Kasumi-1 (cell line): ENCODE results near the gene BCL2.
A peak's percentile ranks its signal among the peaks of the same experiment; 100 is the strongest.

Experiments used
- DNase-seq, 2 experiments: peaks; one replicate each; lab custom pipeline; 2025; lab: John Stamatoyannopoulos, UW

The BCL2 gene

DNA sequence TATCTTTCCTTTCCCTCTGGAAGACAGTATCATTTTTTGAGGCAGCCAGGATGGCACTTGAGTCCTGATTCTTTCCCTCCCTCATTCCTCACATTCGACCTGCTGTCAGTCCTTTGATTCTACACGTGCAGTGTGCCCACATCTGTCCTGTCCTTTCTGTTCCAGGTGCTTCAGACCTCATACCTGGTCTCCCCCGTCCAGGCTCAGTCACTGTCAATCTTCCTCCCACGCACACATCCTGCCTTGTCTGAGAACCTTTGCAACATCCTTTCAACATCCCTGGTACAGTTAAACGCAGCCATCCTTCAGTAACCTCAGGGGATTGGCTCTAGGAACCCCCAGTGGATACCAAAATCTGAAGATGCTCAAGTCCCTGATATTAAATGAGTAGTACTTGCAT, 10.1 kb downstream of the BCL2 start:
- no peak for DNase-seq

DNA sequence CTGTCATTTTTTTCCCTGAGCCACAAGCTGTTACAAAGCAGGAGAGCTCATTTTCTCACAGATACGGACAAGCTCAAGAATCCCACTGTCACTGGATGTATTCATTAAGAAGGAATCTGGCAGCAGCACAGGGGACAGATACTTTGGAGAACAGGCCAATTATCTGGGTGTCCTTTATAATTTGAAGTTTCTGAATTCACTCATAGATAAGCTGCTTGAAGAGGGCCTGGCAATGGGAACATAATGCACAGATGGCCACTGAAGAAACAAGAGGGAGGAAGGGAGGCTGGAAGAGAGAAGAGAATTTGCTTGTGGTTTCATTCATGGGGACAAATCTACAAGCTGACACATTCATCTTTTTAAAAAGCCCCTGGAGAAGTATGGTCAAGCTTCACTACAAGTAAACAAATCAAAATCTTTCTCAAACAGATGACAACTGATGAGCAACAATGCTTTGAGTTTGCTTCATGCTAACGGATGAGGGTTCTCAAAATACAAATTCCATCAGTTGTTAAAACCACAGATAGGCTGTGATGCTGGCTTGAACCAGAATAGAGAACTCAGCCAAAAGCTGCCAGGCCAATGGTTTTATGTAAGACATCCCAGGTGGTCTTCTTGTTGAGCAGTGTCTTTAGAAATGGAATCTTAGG, 11.9 kb downstream of the BCL2 start:
- DNase-seq: no peak

DNA sequence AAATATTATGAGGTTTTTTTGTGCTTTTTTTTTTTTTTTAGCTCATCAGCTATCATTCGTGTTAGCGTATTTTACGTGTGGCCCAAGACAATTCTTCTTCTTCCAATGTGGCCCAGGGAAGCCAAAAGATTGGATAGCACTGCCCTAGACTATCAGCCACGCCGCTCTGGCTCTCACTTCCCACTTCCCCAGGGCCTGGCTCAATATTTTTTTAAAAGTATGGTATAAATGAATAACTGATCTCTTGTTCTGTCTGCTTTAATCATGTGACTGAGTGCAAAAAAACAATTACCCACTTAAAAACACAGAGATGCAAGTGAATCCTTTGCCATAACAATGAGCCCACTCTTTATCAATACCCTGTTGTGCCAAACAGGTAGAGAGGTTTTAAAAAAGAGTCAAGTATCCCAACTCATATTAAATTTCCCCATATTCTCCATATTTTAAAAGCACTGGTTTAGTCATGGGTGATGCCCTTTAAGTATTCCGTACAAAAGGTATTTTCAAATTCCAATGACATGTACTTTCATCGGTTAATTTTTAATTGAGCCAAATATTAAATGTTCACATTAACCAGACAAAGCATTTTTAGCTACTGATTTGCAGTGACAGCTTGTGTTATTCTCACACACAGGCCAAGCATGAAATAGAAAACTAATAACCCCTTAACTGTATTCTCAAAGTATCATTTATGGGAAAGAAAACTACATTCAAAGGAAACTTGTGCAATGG, 12.6 kb downstream of the BCL2 start:
- no peak for DNase-seq

DNA sequence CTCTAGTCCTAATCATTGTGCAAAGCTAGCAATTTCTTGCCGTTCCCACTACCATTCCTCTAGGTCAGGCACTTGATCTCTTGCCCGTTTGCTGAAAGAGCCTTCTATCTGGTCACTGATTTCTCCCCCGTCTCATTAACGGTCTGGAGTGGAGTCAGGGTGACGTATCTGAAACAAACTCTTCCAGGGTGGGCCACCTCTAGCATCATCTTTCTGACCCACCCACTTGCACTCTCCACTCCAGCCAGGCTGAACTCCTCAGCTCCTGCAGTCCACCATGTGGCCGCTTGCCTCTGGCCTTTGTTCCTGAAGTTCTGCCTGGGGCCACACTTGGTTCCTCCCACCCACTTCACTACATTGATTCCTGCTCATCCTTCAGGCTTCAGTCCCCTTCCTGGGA, 13.3 kb downstream of the BCL2 start:
- DNase-seq: no peak

DNA sequence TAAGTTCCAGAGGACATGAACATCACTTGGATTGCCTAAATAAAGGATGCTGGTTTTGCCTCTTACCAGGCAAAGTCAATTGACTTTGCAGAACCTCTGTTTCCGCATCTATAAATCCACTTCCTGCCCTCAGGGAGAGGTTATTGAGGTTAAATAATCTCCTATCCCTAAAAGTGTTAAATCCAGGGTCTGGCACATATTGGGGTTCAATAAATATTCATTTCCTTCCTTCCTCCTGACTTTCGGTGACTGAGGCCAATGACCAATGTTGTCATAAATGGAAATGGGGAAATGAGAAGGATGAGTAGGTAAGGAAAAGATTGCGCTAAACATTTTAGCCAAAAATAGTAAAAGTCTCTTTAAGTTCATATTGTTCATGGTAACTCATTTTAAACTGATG, 16.0 kb downstream of the BCL2 start:
- DNase-seq: no peak

DNA sequence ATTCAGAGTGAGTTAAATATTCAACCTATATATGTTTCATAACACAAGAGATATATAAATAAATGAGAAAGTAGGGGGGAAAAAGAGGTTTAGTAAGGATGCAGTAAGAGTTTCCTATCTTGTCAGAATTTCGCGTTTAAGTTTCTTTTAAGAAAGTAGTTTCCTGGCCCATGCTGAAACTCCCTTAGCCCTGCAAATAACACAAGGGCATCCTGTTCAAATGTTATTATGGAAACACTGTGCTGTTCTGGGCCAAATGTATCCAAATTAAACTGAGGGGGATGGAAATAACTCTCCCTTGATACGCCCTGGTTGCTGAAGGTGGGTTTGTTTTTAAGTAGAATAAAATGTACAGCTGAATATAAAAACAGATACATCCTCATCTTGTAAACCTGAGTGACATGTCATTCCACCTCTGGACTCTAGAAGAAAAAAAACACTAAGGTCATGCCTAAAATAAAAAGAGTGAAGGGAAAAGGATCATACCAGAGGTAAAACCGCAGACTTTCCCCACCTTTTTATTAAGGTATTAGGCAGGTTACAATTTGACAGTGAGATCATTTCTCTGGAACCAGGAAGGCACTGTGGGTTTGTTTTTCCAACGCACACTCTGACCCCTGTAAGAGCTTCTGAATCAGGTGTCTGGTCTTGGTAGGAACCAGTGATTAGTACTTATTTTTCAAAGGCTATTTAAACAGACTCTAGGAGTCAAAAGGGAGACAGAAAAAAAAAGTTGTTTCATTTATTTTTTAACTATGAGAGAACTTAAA, 16.7 kb downstream of the BCL2 start:
- no peak for DNase-seq

DNA sequence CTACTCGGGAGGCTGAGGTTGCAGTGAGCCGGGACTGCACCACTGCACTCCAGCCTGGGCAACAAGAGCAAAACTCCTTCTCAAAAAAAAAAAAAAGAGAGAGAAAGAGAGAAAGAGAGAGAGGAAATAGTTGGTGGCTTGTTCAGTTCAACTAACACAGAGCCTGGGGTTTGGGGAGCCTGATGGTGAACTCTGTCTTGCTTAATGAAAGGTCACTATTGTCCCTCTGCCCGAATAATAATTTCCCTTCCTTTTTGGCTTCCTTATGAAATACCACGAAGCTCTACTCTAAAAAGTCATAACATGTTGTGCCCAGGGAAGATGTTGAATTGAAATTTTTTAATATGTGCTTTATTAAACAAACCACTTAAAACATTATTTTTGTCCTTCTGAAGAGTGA, 17.3 kb downstream of the BCL2 start:
- no peak for DNase-seq

DNA sequence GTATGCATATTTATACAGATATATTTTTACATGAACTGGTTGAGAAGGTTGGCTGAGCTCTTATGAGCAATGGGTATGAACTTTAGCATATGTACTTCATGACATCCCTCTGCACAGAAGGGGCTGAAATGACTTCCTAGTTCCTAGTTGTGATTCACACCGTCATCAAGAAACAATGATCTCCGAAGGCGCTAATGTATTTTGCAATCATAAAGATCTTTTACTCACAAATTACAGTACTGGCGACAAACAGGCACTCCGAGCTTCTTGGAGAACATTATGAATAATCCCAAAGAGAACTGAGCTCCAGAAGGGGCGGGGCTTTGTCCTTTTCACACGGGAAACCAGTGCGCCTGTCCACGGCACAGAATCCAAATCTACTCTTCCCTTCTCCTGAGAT, 18.1 kb downstream of the BCL2 start:
- no peak for DNase-seq

DNA sequence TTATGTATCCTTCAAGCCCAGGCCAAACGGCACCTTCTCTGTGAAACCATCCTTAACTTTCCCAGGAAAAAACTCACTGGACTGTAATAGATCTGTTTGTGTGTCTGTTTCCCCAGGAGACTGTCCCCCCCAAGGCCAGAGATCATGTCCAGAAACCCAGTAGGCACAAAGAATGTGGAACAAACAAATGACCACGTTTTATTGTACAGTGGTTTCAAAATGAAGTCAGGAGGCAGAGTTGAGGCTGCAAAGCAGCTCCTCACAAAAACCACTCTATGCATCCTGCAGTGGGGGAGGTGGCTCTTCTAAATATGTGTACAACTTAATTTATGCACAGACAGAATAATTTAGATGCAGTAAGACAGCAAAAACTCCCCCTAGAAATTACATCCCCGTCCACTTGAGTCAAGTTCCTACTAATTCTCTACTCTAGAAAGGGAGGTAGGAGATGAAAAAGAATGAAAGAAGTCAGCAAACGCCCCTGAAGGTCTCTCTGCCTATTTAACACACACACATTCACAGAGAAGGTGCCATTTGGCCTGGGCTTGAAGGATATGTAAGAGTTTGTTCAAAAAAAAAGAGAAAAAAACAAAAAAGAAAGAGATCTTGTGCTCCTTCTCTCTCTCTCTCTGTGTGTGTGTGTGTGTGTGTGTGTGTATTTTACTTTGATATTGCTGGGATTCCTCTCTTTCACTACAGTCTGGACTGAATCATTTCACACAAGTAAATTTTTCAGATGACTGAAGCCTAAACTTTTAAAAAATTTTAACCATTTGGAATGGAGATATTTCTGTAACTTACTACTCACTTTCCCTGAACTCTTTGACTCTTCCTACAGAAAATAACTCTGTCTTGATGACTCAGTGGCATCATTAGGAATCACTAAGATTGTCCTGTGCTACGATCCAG, 19.5 kb downstream of the BCL2 start:
- DNase-seq: no peak

DNA sequence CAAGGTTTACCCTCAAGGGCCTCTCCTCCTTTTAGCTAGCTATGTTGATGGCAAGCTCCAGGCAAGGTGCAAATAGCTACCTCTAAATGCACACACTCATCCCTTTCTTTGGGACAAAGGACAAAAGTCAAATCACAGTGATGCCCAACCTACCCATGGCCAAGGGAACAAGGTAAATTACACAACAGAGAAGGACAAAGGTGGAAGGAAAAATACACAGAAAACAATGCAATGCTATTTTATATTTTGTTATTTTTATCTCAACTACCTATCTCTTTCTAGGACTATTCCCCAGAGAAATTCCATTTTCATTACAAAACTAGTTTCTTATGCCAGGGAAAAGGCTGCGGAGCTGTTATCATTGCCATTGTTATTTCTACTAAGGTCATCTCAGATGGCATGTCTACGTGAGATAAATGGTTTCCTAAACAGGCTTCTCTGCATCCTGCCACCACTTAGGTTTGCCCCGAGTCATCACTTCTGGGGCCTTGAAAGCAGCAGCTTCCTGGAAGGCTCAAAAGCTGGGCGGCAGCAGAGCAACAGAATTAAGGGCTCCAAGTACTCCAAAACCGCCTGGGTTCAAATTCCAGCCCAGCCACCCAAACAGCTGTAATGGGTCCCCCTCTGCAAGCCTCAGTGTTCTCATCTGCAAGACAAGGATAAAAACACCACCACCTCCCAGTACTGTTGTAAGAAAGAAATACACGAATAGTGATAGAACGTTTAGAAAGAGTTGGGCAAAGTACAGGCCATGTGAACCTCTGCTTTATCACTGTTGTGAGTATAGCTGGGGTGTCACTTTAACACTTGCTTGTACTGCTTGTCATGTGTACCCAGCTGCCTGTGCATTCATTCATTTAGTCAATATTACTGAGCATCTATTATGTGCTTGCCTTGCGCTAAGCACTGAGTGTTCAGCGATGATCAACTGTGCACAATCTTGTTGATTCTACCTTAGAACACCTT, 20.9 kb downstream of the BCL2 start:
- DNase-seq: no peak

DNA sequence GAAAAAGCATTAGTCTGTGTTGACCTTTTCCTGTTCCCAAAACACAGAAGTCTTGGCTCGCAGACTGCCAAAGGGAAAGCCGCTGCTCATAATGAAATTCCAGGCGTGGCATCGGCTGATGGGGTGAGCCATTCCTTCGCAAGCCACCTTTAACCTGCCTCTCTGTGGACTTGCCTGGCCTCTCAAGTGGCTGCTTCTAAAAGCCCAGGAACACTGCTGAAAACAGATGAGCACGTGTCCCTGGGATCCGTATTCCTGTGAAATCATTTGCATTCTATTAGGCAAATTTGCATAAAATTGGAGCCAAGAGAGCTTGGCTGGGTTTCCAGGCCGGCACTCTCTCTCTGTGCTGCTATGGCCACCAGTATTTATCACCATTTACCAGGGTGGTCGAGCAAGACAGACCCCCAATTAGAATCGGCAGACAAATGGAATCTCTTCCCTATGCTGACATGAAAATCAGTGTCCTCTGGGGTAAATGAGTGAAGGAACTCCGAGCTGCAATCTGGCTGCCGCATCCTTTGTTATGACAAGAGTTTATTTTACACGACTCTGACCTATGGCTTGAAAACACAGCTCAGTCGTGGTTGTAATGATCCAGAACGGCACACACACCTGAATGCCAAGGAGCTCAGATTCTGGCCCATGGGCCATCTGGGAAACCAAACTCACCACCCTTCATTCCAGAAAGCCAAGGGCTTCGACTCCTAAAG, 21.7 kb downstream of the BCL2 start:
- no peak for DNase-seq

DNA sequence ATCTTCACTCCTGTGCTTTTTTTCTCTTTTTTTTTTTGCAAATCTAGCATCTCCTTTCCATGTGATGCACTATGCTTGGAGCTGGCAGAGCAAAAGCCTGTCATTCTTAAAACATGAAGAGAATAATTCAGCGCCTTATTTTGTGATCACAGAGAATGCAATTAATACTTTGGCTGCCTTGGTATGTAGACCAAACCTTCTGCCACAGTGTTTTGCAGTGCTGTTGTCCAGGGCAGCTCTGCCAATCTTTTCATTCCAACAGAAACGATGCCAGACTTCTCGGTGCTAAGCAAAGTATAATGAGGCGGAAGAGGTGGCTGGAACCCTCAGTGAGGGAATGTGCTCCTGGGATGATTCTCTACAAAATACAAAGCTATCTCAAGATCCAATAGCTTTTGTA, 25.6 kb downstream of the BCL2 start:
- DNase-seq: no peak

DNA sequence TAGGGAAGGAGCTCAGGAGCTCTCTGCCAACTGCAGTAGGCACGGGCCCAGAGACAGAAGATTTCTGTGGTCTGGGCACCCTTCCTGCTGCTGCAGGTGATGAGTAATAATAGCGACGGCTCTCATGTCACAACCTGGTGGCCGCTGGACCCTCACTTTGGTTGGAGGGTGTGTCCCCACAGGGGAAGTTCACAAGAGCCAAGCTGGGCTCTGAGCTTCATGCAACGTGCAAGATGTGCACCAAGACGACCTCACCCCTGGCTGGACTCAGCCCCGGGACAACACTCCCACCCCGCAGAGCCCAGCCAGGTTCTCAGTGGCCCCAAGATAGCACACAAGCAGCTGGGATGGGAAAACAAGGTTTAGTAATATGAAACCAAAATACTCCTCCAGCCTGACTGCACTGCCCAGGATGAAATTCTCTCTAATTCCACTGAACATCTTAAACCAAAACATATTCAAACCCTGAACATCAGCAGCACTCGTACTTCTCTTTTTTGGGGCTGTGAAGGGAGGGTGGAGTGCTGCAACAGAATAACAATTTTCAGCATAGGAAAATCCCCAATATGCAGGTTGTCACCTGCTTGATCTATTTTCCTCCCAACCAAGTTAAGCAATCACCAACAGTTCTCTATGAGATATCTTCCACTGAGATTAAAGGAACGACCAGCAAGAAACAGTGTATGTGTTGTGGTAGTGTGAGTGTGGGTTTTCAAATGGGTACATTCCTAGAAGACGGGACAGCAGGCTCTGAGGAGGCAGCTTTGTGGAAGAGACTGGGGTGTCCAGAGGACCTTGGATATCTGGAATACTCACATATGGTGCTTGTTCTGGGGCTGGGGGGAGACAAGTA, 26.5 kb downstream of the BCL2 start:
- peak; percentile 29 to 51 for DNase-seq

DNA sequence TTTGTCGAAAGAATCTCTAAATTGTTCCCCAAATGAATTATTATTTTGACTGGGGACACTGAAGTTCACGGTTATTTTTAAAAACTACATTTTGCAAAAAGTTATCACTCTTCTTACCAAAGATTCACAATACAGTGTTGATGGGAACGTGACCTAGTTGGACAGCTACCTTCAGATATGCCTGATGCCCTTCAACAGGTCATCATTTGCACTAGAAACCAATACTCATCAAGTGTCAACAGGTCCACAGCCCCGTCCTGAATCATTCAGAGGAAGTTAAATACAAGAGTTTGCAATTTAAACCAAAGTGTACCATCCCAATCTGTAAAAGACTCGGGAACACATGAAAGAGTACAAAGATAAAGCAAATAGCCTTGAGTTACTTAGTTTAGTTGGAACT, 28.3 kb downstream of the BCL2 start:
- DNase-seq: no peak

DNA sequence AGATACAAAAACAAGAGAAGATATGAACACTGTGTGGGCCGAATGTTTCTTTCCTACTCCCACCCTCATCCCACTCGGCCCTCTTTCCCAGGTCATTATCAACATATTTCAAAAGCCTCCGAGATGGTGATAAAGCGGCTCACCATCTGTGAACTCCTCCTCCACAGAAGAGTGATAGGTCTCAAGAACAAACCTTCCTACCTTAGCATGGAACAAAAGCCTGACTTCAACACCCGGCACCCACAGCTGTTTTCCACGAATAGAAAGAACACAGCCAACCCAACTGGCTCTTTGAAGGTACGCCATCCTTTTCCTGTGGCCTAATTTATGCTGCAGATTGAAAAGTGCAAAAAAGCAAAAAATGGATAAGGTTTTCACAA, 28.8 kb downstream of the BCL2 start:
- no peak for DNase-seq

DNA sequence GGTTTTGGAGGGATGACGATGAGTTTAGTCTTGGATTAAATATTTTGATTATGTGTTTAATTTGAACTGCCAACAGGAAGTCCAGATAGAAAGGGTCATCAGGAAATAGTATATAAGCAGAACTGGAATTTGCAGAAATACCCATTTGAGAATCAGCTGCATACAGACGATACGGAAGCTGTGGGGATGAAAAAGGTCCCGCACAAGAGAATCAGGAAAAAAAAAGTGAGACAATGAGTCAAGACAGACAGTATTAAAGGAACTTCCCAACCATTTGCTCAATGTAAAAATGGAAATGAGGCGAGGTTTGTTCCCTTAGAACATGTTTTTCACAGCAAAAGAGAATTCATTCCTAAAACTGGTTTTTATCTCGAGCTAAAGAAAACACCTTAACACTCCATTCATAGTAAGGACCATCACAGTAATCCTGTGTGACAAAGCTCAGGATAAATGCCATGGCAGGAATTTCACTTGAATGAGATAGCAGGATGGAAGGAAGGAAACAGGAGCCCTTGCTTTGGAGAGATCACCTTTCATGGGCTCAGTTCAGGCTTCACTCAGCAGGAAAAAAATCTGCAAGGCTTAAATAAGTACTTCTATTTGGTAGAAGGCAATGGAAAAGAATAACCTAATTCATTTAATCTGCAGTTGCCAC, 29.3 kb downstream of the BCL2 start:
- no peak for DNase-seq

DNA sequence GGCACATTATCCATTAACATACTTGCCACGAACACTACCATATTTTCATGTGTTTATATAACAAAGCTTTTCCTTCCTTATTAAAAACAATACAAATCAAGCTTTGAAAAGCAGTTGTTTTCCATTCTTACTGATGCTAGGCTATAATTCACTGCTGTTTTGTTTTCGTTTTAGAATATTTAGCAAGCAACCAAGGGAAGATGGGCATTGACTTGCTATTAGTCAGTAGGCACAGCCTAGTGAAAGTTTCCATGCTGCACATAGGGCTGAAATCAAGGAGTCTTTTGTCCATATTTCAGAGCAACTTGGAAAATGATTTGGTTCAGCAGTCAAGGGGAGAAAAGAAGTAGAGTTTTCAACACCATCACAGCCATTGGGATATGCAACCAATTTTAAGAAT, 31.3 kb downstream of the BCL2 start:
- DNase-seq: no peak

DNA sequence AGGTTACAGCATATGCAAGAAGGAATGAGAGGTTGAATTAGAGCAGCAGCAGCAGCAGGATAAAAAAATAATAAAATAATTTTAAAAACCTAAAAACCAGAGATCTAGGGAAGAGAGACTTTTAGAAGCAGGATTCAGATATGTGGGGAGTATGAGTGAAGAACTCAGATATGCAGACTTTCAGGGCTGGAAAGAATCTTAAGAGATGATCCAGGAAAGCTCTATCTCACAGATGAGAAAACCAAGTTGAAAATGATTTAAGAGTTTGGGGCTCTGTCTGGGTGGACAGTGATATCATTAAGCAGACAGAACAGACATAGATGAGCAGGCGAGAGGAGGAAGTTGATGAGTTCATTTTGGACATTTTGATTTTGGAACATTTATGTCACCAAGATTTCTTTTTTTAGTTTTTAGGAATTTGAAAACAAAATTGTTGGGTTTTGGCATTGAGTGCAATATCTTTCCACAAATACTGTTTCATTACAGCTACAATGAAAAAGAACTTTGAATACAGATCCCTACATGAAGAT, 31.8 kb downstream of the BCL2 start:
- no peak for DNase-seq

DNA sequence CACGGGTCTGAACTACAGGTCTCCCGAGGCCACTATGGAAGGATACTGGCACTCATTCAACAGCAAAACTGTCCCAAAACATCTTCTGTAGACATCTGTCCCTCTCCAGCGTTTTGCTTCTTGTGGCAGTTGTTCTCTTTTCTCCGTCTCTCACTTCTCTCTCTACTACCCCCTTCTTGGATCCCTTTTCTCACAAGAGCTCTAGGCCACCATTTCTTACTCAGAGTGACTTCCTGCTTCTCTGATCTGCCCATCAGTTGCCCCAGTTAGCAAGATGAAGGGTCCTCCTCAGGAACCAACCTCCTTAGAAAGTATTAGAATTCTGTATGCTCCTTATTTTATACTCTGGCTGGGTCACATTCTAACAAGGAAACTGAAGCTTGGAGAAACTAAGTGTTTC, 32.6 kb downstream of the BCL2 start:
- no peak for DNase-seq
